Measurements from ENCODE around the gene PKNOX1. TPM values are rescaled to one million over a fixed set of nuclear protein-coding genes. Genes with fewer than 3 reads are reported as not detected.
"Not testable (repeated sequence)": the region's sequence is repeated elsewhere in the genome, so short reads cannot be mapped to it uniquely, and the experiment has no call there.

Gene PKNOX1
- total RNA-seq, 3 donors from 2014 or later = 14.3 to 26.1 (median 16.3) TPM

- intact Hi-C loops (cut with DNase I, micrococcal nuclease) = no loop called here
- H3K36me3 ChIP-seq (ENCODE audit: low read depth) = no peaks in the 10 kb centered on the region
- DNase-seq = no peak
- ATAC-seq = no peak
- H3K4me3 ChIP-seq = no peak overlapping the region
- no peak for TF ChIP-seq CTCF (IDR thresholded peaks at IDR 0.05)
- no peaks in the 10 kb centered on the region for H3K9me3 ChIP-seq
- no peaks in the 10 kb centered on the region for H3K4me1 ChIP-seq (ENCODE audit: low read depth)
Measured at GRCh38 chr21:42942244-42942643, 32.1 kb upstream of the PKNOX1 start.

GRCh38 chr21:42949094-42949755, 25.1 kb upstream of the PKNOX1 start:
- H3K4me1 ChIP-seq (ENCODE audit: low read depth); H3K36me3 ChIP-seq (ENCODE audit: low read depth); H3K9me3 ChIP-seq; intact Hi-C loops (cut with DNase I, micrococcal nuclease); ATAC-seq; H3K4me3 ChIP-seq; DNase-seq: not testable (repeated sequence)

DNA sequence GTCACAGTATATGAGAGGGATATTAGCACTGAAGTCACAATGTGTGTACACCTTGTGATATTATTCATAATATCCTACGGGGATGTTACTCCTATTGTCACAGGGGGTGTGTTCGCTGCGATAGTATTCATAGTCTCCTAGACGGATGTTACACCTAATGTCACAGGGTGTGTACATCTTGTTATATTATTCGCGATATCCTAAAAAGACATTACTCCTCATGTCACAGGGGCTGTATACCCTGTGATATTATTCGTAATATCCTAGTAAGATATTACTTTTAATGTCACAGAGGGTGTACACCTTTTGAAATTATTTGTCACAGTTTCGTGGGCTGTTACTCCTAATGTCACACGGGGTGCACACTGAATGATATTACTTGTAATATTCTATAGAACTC, 23.2 kb upstream of the PKNOX1 start:
- H3K36me3 ChIP-seq (ENCODE audit: low read depth); DNase-seq; H3K9me3 ChIP-seq; intact Hi-C loops (cut with DNase I, micrococcal nuclease); H3K4me3 ChIP-seq; H3K4me1 ChIP-seq (ENCODE audit: low read depth); ATAC-seq: not testable (repeated sequence)

- no peak overlapping the region for H3K4me3 ChIP-seq
- intact Hi-C loops (cut with DNase I, micrococcal nuclease) = no loop called here
- H3K36me3 ChIP-seq (ENCODE audit: low read depth) = no peaks in the 10 kb centered on the region
- TF ChIP-seq CTCF (IDR thresholded peaks at IDR 0.05) = no peak
- peaks cover 3% of the 10 kb centered on the region for H3K4me1 ChIP-seq (ENCODE audit: low read depth)
- H3K9me3 ChIP-seq = no peaks in the 10 kb centered on the region
- no peak for ATAC-seq
- no peak for DNase-seq
Measured at GRCh38 chr21:42956824-42957630, 17.3 kb upstream of the PKNOX1 start.

DNA sequence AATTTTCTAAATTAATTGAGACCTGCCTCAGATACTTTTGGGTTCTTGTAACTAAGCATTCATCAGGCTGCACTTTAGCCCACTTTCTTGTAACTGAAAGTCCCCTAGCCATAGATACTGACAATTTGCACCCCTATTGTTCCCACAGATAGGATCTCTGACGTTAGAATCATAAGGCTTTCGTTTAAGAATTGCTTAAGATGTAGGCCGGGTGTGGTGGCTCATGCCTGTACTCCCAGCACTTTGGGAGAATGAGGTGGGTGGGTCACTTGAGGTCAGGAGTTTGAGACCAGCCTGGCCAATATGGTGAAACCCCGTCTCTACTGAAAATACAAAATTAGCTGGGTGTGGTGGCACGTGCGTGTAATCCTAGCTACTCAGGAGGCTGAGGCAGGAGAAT, 16.2 kb upstream of the PKNOX1 start:
- intact Hi-C loops (cut with DNase I, micrococcal nuclease); DNase-seq; H3K36me3 ChIP-seq (ENCODE audit: low read depth); H3K9me3 ChIP-seq; H3K4me1 ChIP-seq (ENCODE audit: low read depth); ATAC-seq; H3K4me3 ChIP-seq: not testable (repeated sequence)

- Histone ChIP-seq H3K4me3 (no peak overlapping the region), H3K9me3 (no peaks in the 10 kb centered on the region), H3K36me3 (ENCODE audit: low read depth) (no peaks in the 10 kb centered on the region), H3K4me1 (ENCODE audit: low read depth) (peaks cover 3% of the 10 kb centered on the region)
- DNase-seq (no peak), ATAC-seq (no peak)
- intact Hi-C loops (cut with DNase I, micrococcal nuclease) = no loop called here
- no peak for TF ChIP-seq CTCF (IDR thresholded peaks at IDR 0.05)
Measured at GRCh38 chr21:42959728-42960127, 14.6 kb upstream of the PKNOX1 start.

- intact Hi-C loops (cut with DNase I, micrococcal nuclease) = no loop called here
- Histone ChIP-seq H3K4me1 (ENCODE audit: low read depth) (no peaks in the 10 kb centered on the region), H3K9me3 (no peaks in the 10 kb centered on the region), H3K36me3 (ENCODE audit: low read depth) (no peaks in the 10 kb centered on the region), H3K4me3 (no peak overlapping the region)
- ATAC-seq (no peak), DNase-seq (no peak)
- no peak for TF ChIP-seq CTCF (IDR thresholded peaks at IDR 0.05)
Measured at GRCh38 chr21:42962380-42963007, 11.9 kb upstream of the PKNOX1 start.

All from mucosa of descending colon (tissue), 3 donors.